GM21515 (cell line): ENCODE data around the gene OBI1.
A peak's percentile ranks its signal among the peaks of the same experiment; 100 is the strongest.

Source experiments
- ATAC-seq: cut with Tn5 transposase; IDR thresholded peaks from one replicate; pipeline ENCODE4 v1.9.1; 2021; ENCODE audit not compliant: unreplicated experiment

OBI1 gene

DNA sequence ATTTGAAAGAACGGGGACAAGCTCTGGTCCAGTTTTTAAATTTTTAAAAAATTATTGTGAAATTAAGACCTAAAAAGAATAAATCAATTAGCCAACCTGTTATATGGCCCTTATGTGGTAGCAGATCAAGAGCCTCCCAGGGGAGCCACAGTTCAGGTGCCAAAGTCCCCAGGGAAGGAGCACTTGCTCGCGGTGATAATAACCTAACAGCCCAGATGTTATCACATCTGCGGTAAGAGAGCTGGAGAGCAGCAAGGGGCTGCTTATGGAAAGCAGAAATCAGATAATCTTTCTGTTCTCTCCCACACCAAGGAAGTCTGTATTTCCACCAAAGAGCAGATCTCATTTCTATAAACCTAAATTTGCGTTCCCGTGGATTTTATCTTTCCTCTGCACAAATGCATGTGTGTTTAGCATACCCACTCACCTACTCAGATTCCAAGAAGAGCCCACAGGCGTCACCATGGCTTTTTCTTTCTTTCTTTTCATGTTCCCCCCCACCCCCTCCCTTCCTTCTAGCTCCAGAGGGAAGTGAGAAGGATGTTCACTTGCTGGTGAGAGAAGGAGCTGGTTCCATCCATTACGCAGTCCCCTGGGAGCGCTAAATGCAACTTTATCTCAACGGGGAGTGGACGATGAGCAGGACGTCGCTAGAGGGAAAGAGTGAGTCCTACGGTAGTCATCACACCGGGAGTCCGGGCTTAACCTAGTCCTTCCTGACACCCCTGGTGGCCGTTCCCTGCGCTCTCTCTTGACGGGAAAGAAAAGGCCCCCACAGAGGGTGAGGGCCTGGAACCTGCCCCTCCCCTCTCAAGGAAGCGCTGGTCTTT, 54.0 kb downstream of the OBI1 start:
- no peak for ATAC-seq

DNA sequence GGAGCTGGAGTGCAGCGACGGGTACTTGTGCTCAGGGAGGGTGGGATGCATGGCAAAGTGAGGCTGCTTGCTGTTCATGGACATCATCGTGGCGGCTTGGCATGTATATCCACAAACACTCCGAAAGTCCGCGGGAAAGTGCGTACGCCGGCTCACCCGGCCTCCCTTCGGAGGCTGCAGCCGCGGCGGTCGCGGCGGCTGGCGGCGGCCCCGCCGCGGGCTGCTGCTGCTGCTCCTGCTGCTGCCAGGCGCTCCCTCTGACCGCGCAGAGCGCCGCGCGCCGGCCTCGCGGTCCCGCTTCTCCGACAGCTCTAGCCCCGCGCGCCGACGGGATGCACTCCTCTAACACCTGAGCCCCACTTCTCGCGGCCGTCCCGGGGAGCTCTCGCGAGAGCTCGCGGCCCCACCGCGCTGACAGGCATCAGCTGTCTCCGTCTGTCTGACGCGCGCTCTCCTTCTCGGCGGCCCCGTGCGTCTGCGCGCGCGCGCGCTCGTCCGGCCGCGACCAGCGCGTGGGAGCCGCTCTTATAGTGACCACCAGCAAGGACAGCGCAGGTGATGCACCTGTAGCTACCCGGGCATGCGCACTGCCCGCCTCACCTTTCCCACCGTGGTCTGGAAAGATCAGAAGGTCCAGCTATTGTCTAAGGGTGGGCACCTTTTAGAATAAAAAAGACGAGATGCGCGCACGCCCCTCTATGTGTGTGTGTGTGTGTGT, 55.6 kb downstream of the OBI1 start, which contains the start of gene POU4F1:
TSS of gene POU4F1 (minus strand) at position 313 of the 718 bp plus-strand sequence. CDS start at position 87, 226 bp downstream.
- ATAC-seq = peak; percentile 88

DNA sequence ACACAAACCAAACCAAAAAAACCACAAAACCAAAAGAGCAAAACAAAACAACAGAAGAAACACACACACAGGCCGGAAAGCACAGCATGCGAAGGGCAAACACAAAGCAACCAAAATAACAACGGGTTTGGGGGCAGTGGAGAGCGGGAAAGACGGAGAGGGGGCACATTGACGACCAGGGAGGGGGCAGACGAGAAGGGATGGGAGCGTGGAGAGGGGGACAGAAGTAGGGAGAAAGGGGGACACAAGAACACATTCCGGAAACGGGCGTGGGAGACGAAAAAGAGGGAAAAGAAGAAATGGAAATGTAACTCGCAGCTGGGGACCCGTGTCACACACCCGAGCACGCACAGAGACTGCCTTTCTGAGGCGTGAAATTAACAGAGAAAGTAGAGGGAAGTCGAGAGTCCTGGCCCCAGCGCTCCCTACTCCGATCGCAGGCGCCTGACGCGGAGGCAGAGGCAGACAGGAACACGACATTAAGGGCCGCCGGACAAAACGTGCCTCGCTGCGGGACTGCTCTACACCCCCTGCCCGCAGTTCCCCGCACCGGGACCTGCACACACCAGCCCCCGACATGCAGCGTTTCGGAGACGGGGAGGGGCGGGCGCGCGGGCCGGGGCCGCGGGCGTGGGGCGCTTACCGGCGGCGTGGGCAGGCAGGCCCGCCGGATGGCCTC, 56.3 kb downstream of the OBI1 start:
- peak; percentile 26 for ATAC-seq

DNA sequence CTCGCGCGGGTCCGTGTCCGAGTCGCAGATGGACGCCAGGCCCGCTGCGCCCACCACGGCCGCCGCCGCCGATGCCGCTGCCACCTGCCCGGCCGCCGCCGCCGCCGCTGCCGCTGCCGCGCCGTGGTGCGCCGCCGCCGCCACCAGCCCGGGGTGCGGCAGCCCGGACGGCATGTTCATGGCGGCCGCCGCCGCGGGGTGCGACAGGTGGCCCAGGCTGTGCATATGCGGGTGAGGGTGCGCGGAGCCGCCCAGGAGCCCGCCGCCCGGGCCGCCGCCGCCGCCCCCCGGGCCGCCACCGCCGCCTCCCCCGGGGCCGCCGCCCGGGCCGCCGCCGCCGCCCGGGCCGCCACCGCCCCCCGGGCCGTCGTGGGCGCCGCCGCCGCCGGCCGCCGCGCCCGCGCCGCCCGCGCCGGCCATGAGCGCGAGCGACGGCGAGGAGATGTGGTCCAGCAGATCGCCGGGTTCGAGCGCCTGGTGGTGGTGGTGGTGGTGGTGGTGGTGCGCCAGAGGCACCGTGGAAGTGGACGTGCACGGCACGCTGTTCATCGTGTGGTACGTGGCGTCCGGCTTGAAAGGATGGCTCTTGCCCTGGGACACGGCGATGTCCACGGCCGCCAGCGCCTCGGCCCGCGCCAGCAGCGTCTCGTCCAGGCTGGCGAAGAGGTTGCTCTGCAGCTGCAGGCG, 56.9 kb downstream of the OBI1 start:
- ATAC-seq = no peak

DNA sequence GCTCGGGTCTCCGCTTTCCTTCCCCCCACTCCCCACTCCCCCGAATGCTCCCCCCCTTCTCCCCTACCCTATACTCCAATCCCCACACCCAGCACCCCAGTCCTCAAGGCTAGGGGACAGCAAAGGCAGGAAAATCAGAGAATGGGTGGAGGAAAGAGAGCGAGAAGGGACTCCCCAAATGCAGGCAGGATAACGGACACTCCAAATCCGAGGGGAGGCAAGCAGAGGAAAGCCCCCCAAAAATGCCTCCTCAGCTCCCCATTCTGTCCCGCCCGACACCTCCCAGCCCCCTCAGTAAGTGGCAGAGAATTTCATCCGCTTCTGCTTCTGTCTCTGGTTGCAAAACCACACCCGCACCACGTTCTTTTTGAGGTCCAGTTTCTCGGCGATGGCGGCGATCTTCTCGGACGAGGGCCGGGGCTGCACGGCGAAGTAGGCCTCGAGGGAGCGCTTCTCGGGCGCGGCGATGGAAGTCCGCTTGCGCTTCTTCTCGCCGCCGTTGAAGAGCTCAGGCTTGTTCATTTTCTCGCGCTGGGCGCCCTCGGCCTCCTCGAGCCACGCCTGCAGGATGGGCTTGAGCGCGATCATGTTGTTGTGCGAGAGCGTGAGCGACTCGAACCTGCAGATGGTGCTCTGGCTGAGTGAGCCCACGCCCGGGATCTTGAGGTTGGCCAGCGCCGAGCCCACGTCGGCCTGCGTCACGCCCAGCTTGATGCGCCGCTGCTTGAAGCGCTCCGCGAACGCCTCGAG, 57.7 kb downstream of the OBI1 start:
- ATAC-seq = no peak

DNA sequence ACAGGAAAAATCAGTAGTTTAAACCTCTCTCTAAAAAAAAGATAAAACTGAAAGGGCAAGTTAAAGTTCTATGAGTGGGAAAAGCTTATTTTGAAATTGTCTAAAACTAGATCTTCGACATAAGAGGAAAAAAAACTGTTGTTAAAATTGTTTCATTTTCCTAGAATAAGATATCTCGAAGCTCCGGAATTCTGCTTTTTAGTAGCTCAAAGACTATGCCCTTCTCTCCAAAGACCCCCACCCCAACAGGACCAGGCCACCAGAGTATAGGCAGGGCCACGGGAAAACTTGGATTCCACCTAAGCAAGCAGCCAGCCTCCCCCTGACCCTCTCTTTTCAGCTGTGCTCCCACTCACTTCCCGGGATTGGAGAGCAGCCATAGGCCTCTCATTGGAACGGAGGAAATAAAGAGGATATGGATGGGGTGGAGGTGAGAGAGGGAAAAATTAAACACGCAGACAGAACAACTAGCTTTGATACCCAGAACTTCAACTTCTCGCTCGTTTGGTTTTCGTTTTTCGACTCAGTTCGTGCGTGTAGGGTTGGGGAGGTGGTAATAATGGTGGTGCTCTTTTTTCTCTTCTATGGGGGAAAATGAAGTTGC, 58.6 kb downstream of the OBI1 start:
- no peak for ATAC-seq

DNA sequence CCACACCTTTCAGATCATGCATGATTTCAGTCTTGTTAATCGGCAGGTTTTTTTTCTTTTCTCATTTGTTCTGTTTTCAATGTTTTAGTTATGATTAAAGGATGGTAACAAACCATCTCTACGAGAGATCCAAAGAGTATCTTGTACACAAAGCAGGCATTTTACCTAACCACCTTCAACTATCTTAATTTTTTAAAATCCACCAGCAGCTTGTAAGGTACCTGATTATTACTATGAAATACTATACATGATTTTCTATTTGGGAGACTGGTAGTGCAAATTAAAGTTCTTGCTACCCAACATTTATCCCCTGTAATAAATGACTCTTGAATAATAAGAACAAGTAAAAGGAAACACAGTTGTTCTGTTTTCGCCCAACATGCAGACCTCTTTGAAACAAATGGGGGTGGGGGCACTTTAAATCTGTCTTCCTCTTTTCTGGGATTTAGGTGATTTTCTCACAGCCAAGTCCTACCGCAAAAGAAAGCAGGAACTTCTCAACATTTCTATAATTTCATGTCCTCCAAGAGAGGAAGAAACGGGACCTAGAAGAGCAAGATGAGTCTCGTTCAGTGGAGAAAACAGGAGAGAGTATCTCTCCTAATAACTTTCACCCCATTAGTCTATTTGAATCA, 59.2 kb downstream of the OBI1 start:
- ATAC-seq = no peak

DNA sequence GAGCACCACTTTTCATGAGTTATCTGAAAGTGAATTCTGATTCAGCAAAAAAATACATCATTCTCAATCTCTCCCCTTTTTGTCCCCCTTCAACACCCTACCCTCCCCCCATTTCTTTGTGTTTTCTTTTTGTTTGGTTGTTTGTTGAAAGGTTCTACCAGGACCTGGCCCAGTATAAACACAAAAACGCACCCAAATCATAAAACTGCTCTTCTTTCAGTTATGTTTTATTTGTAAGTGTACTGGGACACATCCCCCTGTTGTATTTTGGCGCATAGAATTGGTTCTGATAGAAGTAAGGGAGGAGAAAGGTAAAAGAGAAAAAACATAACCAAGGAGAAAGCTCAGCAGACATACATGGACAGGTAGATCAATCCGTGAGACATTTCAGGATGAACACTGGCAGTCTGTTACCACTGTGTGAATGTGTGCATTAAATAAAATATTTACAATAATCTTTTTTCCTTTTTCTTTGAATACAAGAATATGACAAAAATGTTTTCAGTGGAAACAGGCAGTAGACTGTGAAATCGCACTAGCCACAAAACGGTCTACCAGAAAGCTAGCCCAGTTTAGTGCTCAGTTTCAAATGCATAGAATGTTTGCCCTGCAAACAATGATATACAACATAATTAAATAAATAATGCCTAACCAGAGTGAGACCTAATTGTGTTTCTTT, 59.9 kb downstream of the OBI1 start:
- no peak for ATAC-seq

DNA sequence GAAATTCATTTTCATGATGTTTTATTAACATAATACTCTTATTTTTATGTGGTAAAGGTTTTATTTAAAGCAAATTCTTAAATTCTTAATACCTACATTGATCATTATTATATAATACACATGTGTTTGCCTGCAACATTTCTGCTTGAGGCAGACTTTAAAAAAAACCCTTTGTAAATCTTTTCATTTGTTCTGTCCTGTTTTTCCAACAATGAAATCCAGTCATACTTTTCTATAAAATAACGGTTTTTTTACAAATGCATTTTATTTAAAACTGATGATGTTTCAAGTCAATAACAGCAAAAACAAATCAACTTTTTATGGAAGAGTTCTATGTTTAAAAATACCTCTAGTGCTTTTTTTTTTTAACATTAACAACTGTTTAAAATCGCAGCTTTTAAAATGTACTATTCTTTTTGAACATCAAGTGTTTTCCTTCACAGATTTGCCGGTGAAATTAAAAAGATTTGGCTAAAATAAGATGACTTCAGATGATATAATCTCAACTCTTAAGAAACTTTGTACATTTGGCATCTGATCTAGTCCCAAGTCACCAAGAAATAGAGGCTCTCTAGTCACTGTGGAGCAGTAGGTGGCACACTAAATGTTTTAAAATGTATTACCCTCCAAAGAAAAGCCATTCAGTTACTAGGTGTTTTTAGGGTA, 60.7 kb downstream of the OBI1 start:
- no peak for ATAC-seq

DNA sequence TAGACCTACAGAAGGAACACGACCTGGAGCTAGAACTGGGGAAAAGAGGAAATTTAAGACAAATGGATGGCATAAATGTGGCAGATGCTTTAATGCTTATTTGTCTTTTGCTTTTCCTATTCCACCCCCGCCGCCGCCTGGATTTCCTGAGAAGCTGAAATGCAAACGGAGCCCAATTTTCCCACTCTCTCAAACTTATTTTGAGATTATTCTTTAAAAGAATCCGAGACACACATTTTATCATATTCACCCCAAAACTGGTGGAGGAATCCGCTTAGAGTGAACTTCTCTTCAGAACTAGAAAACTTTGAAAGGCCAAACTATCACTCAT, 61.4 kb downstream of the OBI1 start:
- ATAC-seq = no peak

DNA sequence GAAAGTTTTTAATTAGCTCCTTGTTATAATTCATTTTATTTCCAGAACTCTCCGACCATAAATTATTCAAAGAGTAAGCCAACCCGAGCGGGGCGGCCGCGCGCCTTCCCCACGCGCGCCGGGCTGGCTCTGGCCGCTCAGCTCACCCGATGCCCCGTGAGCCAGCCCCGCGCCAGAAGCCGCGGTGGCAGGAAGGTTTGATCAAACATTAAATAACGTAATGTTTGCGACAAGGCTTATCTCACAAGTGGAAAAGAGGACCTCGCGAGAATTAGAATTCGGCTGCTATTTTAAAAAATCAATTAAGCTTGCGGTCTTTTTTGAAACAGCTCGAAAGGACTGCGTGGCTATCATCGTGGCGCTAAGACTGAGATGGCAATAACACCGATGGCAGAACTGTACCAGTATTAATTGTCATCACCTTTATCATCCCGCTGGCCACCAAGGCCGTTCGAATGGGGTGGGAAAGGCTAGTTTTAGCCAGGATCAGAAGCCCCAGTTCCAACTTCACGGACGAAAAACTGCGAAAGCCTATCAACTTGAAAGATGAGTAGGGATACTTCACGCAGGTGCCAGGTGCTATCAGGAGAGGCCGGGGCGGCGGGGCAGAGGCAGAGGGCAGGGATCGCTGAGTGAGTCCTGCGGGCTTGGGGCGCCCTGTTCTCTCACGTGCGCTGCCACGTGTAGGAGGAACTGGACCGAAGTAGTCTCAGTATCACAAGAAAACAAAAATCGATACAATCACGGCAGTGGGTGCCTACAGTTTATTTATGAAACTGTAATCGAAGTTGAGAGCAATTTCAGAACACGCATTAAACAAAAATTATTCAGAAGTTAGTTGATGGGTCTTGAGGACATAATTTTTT, 62.0 kb downstream of the OBI1 start:
- ATAC-seq = no peak

DNA sequence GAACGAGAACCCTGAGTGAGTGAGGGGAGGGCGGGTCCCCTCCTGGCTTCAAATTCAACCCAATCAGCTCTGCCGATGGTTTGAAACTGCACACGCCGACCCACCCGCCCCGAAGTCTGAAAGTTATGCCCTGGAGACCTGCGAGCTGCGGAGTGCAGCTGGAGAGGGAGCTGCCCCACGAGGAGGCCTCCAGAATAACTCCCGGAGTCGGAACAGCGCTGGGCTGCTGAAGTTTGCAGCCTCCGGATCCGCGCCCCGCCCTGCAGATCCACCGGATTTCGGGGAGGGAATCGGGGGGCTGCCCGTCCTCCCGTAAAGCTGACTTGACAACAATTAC, 62.6 kb downstream of the OBI1 start:
- ATAC-seq = no peak

DNA sequence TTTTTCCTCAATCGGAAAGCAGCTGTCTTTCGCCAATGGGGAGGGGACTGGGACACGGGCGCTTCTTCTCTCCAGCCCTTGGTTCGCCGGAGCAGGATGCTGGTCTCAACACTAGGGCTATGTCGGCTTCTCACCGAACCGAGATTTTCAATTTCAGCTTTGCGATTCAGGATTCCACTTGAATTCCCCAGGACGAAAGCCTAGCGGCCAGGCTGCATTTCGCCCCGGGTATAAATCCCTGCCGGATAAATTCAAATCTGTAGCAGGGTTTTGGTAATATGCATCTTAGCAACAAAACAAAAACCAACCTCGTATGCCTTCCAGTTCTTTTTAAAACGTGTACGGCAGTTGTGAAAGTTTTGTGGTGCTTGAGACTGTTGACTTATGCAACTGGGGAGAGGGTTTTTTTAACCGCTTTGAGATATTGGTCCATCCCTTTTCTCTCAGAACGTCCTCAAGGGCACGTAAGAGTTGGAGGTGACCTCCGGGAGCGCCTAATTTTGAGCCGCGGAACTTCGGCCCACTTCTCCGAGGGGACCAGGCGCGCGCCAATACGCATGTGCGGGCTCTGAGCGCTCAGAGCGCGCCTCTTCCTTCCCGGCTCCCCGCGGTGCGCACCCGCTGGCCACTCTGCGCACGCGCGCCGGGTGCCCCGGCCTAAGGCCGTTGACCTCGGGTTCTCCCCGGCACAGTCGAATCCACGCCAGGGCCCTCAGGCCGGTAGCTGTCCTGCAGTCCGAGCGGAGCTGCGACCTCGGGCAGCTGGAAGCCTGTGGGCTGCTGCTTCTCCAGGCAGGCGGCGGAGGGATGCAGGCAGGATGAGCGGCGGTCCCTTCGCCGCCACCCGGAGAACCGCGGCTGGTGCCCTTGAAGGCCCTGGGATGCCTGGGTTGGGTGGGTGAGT, 63.2 kb downstream of the OBI1 start:
- peak; percentile 77 for ATAC-seq

DNA sequence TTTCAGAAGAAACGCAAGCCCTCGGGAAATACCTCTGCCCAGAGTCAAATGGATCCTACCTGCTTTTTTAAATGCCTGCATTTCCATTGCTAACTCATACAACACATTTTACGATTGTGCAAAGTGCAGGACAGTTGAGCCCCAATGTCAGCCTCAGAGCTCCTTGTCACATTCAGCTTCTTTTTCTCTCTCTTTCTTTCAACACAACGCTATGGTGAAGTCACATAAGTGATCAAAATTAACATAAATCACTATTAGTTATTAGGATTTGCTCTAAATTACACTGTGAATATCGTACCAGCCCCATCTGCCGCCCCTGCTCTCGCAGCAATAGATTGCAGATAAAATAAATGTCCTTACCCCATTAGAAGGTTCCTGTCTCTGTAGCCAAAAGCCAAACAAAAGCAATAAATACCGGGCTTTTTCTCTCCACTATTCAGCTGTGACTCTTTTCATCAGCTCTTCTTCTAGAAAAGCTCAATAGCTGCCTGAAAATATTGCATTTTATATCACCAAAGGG, 64.4 kb downstream of the OBI1 start:
- ATAC-seq = no peak

DNA sequence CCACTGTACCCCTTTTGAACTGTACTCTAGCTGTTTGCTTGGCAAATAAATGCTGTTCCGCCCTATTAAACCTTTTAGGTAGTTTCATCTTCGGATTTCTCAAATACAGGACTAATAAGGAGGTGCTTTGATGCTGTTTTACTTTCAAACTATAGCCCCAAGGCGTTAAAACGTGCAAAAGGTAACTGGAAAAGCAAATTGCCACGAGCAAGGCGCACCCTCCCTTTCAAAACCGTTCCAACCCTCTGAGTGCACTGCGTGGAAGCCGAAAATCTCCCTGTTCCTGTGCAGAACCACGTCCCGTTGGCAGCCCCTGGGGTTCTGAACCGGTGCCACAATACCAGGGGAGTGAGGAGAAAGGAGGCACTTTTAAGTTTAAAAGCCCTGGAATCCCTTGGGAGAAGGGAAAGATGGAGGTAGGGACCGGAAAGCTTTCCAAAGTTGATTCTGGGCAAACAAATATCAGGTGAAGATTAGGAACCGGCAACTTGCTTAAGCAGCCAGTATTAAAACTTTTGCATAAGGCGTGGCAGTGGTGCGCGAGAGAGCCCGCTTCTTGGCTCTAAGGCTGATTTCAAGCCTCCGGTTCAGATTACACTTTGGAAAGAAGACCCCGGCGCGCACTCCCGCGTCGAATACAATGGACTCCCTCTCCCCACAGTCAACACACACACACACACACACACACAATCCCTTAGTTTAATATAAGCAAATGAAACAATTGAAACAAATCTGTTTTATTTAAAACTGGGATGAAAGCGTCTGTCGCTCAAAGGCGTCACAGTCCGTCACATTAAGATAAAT, 65.1 kb downstream of the OBI1 start:
- no peak for ATAC-seq

DNA sequence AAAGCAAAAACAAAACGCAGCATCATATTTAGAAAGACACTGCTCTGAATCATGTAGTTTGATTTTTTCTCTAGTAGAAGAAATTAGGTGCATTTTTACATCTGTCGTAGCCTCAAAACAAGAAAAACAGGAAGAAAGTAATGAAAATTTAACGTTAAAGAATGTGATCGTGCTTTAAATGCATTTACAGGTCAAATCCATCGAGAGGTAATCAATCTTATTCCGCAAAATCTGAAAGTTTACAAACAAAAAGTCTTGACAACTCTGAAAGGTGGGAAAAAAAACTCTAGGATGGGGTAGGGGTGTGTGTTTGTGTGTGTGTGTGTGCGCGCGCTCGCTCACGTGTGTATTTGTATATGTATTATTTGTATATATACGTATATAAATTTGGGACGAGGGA, 65.8 kb downstream of the OBI1 start:
- ATAC-seq = no peak
